GM10266 (cell line): Measurements from ENCODE around the gene TM9SF4.
A peak's percentile ranks its signal among the peaks of the same experiment; 100 is the strongest.

Experiments used
- DNase-seq: peaks from one replicate; pipeline ENCODE4 v3.0.0; 2012; ENCODE audit errors: extremely low spot score
- CTCF ChIP-seq: IDR thresholded peaks from 2 replicates; pipeline ENCODE4 v1.5.1; 2012; ENCODE audit warnings: mild to moderate bottlenecking, low read depth; ENCODE audit not compliant: control insufficient read depth, insufficient read depth; ENCODE audit errors: missing control alignments

The TM9SF4 gene

DNA sequence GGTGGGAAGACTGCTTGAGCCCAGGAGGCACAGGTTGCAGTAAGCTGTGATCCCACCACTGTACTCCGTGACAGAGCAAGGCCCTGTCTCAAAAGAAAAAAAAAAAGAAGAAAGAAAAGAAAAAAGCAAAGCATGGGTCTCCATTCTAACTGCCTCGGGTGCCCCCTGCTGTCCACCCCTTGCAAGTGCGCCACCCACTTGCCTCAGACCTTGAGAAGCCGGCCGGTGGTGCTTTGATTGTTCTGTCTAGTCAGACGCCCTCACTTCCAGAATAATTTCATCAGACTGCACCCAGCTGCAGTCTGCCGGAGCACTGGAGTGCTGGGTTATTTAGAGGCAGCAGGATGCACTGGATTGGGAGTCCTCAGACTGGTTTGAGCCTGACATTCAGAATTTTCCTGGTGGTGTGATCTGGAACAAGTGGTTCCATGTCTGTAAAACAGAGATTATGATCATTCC lies 17.6 kb upstream of the TM9SF4 start:
- DNase-seq = peak; percentile 70
- TF ChIP-seq CTCF = peak; percentile 91

- no peak for DNase-seq
- no peak for TF ChIP-seq CTCF
Measured at GRCh38 chr20:32098786-32099185, 10.7 kb upstream of the TM9SF4 start.

DNA sequence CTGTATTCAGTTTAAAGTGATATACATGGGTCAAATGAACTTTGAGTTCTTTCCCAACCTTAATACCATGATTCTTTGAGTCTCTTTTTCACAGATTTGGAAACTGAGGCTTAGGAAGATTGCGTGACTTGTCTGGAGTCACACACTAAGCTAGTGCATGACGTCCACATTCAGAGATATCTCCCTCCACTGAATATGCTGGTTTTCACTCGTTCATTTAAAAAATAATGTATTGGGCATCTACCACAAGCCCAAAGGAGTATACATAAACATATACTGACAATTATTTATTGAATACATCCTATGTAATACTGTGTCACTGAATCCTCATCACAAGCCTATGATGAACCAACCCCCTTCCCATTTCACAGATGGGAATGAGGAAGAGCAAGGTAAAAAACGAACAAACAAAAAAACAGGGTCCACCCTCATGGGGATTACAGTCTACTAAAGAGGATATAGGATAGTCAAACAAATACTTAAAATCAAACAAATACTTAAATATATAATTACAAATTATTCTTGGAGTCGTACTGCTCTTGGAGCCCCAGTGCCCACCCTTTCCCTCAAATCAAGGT lies 611 bp upstream of the TM9SF4 start:
- no peak for DNase-seq
- no peak for TF ChIP-seq CTCF

DNA sequence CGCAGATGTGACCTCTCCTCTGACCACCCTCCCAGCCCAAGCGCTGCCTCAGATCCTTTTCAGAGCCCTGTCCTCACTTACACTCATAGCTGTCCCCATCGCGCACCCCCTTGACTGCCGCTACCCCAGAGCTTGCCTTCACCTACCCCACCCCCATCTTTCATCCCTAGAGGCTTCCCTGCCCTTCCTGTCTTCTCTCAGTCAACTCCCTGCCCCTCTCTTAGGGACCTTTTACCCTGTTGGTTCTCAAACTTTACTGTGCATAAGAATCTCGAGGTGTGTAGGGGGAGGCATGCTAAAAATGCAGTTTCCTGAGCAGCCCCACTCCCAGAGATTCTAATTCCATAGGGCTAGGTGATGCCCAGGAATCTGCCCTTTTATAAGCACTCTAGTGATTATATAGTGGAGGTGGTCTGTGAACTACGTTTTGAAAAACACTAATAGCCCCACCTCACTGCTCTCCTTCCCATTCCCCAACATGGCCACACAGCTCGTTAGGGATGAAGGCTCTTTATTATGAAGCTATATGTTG lies 725 bp downstream of the TM9SF4 start:
- DNase-seq = no peak
- TF ChIP-seq CTCF = no peak

DNA sequence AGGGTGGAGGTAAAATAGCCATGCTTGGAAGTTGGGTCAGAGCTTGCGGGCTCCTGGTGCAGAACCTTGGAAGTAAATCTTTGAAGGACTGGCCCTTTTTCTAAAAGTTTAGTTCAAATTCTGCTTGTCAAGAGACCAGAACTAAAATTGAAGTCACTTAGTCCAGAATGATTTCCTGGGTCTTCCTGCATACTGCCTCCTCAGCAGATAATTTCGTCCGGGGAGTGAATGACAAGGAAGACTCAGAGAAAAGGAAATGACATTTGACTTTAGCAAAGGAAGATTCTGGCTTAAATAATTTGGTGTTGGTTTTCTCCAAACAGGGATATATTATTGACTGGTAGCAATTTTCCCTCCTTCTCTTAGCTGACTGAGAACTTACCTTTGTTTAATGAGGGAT lies 1.2 kb downstream of the TM9SF4 start:
- TF ChIP-seq CTCF = no peak
- no peak for DNase-seq

- DNase-seq = no peak
- no peak for TF ChIP-seq CTCF
Measured at GRCh38 chr20:32111156-32111686, 1.7 kb downstream of the TM9SF4 start.

- no peak for TF ChIP-seq CTCF
- no peak for DNase-seq
Measured at GRCh38 chr20:32111753-32112152, 2.2 kb downstream of the TM9SF4 start.
